Epithelial cell of prostate (primary cell): Measurements from ENCODE around the gene ALKBH6.

Source experiments
- DNase-seq: peaks from one replicate; pipeline ENCODE4 v3.0.0-alpha.2; 2011; ENCODE audit warnings: low read depth, low spot score
- H3K27ac ChIP-seq: fragments of 450-650 bp; 2 replicates; pipeline ENCODE4 v1.5.1; 2017; ENCODE audit warnings: mild to moderate bottlenecking

The ALKBH6 gene

GRCh38 chr19:35973487-35973886, 40.5 kb downstream of the ALKBH6 start:
- H3K27ac ChIP-seq, result no peak overlapping the region
- DNase-seq, result no peak

GRCh38 chr19:35966771-35967170, 47.2 kb downstream of the ALKBH6 start:
- no peak overlapping the region for H3K27ac ChIP-seq
- DNase-seq, result no peak

- no peak overlapping the region for H3K27ac ChIP-seq
- DNase-seq, result no peak
These were observed 50.5 kb downstream of the ALKBH6 start for GRCh38 chr19:35963514-35963913.

- no peak for DNase-seq
- no peak overlapping the region for H3K27ac ChIP-seq
These were observed 53.5 kb downstream of the ALKBH6 start for GRCh38 chr19:35960432-35960972.

GRCh38 chr19:35959968-35960320, 54.1 kb downstream of the ALKBH6 start:
- no peak overlapping the region for H3K27ac ChIP-seq
- DNase-seq, result no peak
